HG03575 (cell line): ENCODE data around the gene MLLT10.

Experiments
- ATAC-seq: cut with Tn5 transposase; IDR thresholded peaks from one replicate; pipeline ENCODE4 v1.9.1; 2021; ENCODE audit not compliant: unreplicated experiment, insufficient number of reproducible peaks, low FRiP score; ENCODE audit errors: extremely low read depth

MLLT10 gene

GRCh38 chr10:21661935-21662334 is 127.9 kb downstream of the MLLT10 start:
- ATAC-seq: no peak

GRCh38 chr10:21662635-21663034 is 128.6 kb downstream of the MLLT10 start:
- no peak for ATAC-seq

GRCh38 chr10:21668831-21669230 is 134.8 kb downstream of the MLLT10 start:
- ATAC-seq: no peak

- ATAC-seq: no peak
Observed at GRCh38 chr10:21670391-21670790, 136.4 kb downstream of the MLLT10 start.

- no peak for ATAC-seq
Observed at GRCh38 chr10:21673668-21674067, 139.6 kb downstream of the MLLT10 start.

- ATAC-seq: no peak
Observed at GRCh38 chr10:21675157-21675796, 141.2 kb downstream of the MLLT10 start.

GRCh38 chr10:21677551-21677950 is 143.5 kb downstream of the MLLT10 start:
- no peak for ATAC-seq

- ATAC-seq: no peak
Observed at GRCh38 chr10:21681156-21681555, 147.1 kb downstream of the MLLT10 start.

GRCh38 chr10:21687266-21688008 is 153.4 kb downstream of the MLLT10 start:
- ATAC-seq: no peak

- no peak for ATAC-seq
Observed at GRCh38 chr10:21688009-21688332, 153.9 kb downstream of the MLLT10 start.

GRCh38 chr10:21688870-21689269 is 154.8 kb downstream of the MLLT10 start:
- ATAC-seq: no peak

- no peak for ATAC-seq
Observed at GRCh38 chr10:21689881-21690280, 155.8 kb downstream of the MLLT10 start.

GRCh38 chr10:21692916-21693315 is 158.9 kb downstream of the MLLT10 start:
- no peak for ATAC-seq

GRCh38 chr10:21693418-21693817 is 159.4 kb downstream of the MLLT10 start:
- no peak for ATAC-seq

GRCh38 chr10:21694631-21695030 is 160.6 kb downstream of the MLLT10 start:
- ATAC-seq: no peak

GRCh38 chr10:21696302-21696701 is 162.3 kb downstream of the MLLT10 start:
- ATAC-seq: no peak

- no peak for ATAC-seq
Observed at GRCh38 chr10:21699575-21699974, 165.5 kb downstream of the MLLT10 start.

- no peak for ATAC-seq
Observed at GRCh38 chr10:21700474-21700873, 166.4 kb downstream of the MLLT10 start.

- ATAC-seq: peak; percentile 58
Observed at GRCh38 chr10:21702633-21703111, 168.6 kb downstream of the MLLT10 start.

- no peak for ATAC-seq
Observed at GRCh38 chr10:21705142-21705827, 171.3 kb downstream of the MLLT10 start.
